ENCODE data around the gene TOMM40. TPM values are rescaled to one million over a fixed set of nuclear protein-coding genes. Genes with fewer than 3 reads are reported as not detected.
A peak's percentile ranks its signal among the peaks of the same experiment; 100 is the strongest.
"Not testable (repeated sequence)": the region's sequence is repeated elsewhere in the genome, so short reads cannot be mapped to it uniquely, and the experiment has no call there.

TOMM40 gene
- total and polyA plus RNA-seq, 8 donors = 12.8 to 28.8 (median 17.8) TPM

GRCh38 chr19:44851427-44851826 lies 39.6 kb upstream of the TOMM40 start:
- no peak for FAIRE-seq
- H3K9me3 ChIP-seq = no peaks in the 10 kb centered on the region
- DNase-seq = no peak
- H3K4me1 ChIP-seq = peaks cover 0 to 9% (median 3%) of the 10 kb centered on the region in 3 donors
- H3K27ac ChIP-seq = peak overlapping the region in 1 of 4 donors; percentile 99
- TF ChIP-seq CTCF (IDR thresholded peaks at IDR 0.05) = no peak
- H3K4me3 ChIP-seq = no peak overlapping the region
- 80 to 82% methylated on average over 2 of the region's 2 CpGs for WGBS, 2 donors
- intact Hi-C loops (cut with DNase I) = no loop called here
- H3K36me3 ChIP-seq = no peaks in the 10 kb centered on the region
- ATAC-seq = no peak
- no peaks in the 10 kb centered on the region for H3K27me3 ChIP-seq

- 97 to 100% methylated on average over 1 of the region's 1 CpG for WGBS, 2 donors
- ATAC-seq (no peak), DNase-seq (no peak), FAIRE-seq (no peak)
- intact Hi-C loops (cut with DNase I) = no loop called here
- Histone ChIP-seq H3K36me3 (no peaks in the 10 kb centered on the region), H3K4me1 (peaks cover 0 to 22% (median 8%) of the 10 kb centered on the region in 3 donors), H3K9me3 (no peaks in the 10 kb centered on the region), H3K27me3 (no peaks in the 10 kb centered on the region), H3K27ac (peak overlapping the region in 1 of 4 donors; percentile 76), H3K4me3 (no peak overlapping the region)
- no peak for TF ChIP-seq CTCF (IDR thresholded peaks at IDR 0.05)
Measured at GRCh38 chr19:44855606-44856005, 35.4 kb upstream of the TOMM40 start.

- FAIRE-seq (no peak), DNase-seq (peak in 2 of 6 donors; percentile 56 to 57), ATAC-seq (peak; percentile 58 to 84 (median 78))
- Histone ChIP-seq H3K4me1 (peaks cover 0 to 22% (median 8%) of the 10 kb centered on the region in 3 donors), H3K27ac (peak overlapping the region; percentile 6 to 76 (median 61)), H3K36me3 (no peaks in the 10 kb centered on the region), H3K9me3 (no peaks in the 10 kb centered on the region), H3K27me3 (no peaks in the 10 kb centered on the region), H3K4me3 (no peak overlapping the region)
- intact Hi-C loops (cut with DNase I) = no loop called here
- TF ChIP-seq CTCF (IDR thresholded peaks at IDR 0.05) = no peak
- 39 to 42% methylated on average over 10 of the region's 10 CpGs for WGBS, 2 donors
Measured at GRCh38 chr19:44856421-44857083, 34.5 kb upstream of the TOMM40 start.

GRCh38 chr19:44857837-44858236 lies 33.2 kb upstream of the TOMM40 start:
- no peak for TF ChIP-seq CTCF (IDR thresholded peaks at IDR 0.05)
- Histone ChIP-seq H3K36me3 (no peaks in the 10 kb centered on the region), H3K27me3 (no peaks in the 10 kb centered on the region), H3K27ac (peak overlapping the region in 2 of 4 donors; percentile 34 to 76), H3K4me1 (peaks cover 0 to 22% (median 8%) of the 10 kb centered on the region in 3 donors), H3K9me3 (no peaks in the 10 kb centered on the region), H3K4me3 (no peak overlapping the region)
- intact Hi-C loops (cut with DNase I) = no loop called here
- FAIRE-seq = no peak
- 16 to 22% methylated on average over 4 of the region's 4 CpGs for WGBS, 2 donors
- peak in 1 of 6 donors; percentile 49 for DNase-seq
- peak in 2 of 4 donors; percentile 80 to 83 for ATAC-seq

GRCh38 chr19:44861576-44861975 lies 29.5 kb upstream of the TOMM40 start:
- DNase-seq; ATAC-seq; FAIRE-seq; H3K9me3 ChIP-seq; intact Hi-C loops (cut with DNase I); H3K27me3 ChIP-seq; H3K4me3 ChIP-seq; H3K27ac ChIP-seq; H3K36me3 ChIP-seq: not testable (repeated sequence)
- WGBS, 2 donors = 70 to 73% methylated on average over 3 of the region's 3 CpGs
- H3K4me1 ChIP-seq = peaks cover 0 to 13% (median 4%) of the 10 kb centered on the region in 3 donors
